GM12873 (cell line): ENCODE results near the gene SLC22A9.

Experiments used
- CTCF ChIP-seq: IDR thresholded peaks from 2 replicates; pipeline ENCODE4 v1.5.1; 2012; ENCODE audit warnings: low read depth, mild to moderate bottlenecking, moderate library complexity, low read length, control low read depth; ENCODE audit not compliant: insufficient read depth; ENCODE audit errors: missing control alignments

The SLC22A9 gene

GRCh38 chr11:63417174-63417852 is 47.7 kb downstream of the SLC22A9 start:
- no peak for TF ChIP-seq CTCF

- TF ChIP-seq CTCF, result peak; percentile 38
These were observed 58.5 kb downstream of the SLC22A9 start for GRCh38 chr11:63427971-63428508.

GRCh38 chr11:63443714-63444113 is 74.1 kb downstream of the SLC22A9 start:
- no peak for TF ChIP-seq CTCF

- no peak for TF ChIP-seq CTCF
These were observed 74.6 kb downstream of the SLC22A9 start for GRCh38 chr11:63444160-63444559.

GRCh38 chr11:63445118-63445517 is 75.5 kb downstream of the SLC22A9 start:
- no peak for TF ChIP-seq CTCF

GRCh38 chr11:63445720-63446119 is 76.1 kb downstream of the SLC22A9 start:
- no peak for TF ChIP-seq CTCF

GRCh38 chr11:63448646-63449045 is 79.1 kb downstream of the SLC22A9 start:
- no peak for TF ChIP-seq CTCF
